SK-N-MC (cell line): ENCODE measurements around the gene TTBK2.

Experiments used
- EZH2 ChIP-seq: fragments of 200-600 bp; sonication (generic); IDR thresholded peaks from one replicate; pipeline ENCODE4 v1.6.1; 2017; ENCODE audit warnings: antibody characterized with exemption
- POLR2AphosphoS5 ChIP-seq: IDR thresholded peaks from 2 replicates; pipeline ENCODE4 v1.6.1; 2012; ENCODE audit warnings: mild to moderate bottlenecking, low read depth, low read length, borderline replicate concordance

GRCh38 chr15:42808913-42809312, 111.7 kb downstream of the TTBK2 start:
- TF ChIP-seq EZH2 (no peak), POLR2AphosphoS5 (no peak)
